GM10266 (cell line): ENCODE results near the gene NDFIP1.

Experiments used
- DNase-seq: peaks from one replicate; pipeline ENCODE4 v3.0.0; 2012; ENCODE audit errors: extremely low spot score
- CTCF ChIP-seq: IDR thresholded peaks from 2 replicates; pipeline ENCODE4 v1.5.1; 2012; ENCODE audit warnings: mild to moderate bottlenecking, low read depth; ENCODE audit not compliant: control insufficient read depth, insufficient read depth; ENCODE audit errors: missing control alignments

Gene NDFIP1

GRCh38 chr5:142120247-142120935, 11.8 kb downstream of the NDFIP1 start:
- no peak for DNase-seq
- no peak for TF ChIP-seq CTCF

- TF ChIP-seq CTCF, result no peak
- no peak for DNase-seq
These were observed 13.5 kb downstream of the NDFIP1 start for GRCh38 chr5:142122121-142122520.

GRCh38 chr5:142125378-142125777, 16.8 kb downstream of the NDFIP1 start:
- no peak for TF ChIP-seq CTCF
- DNase-seq, result no peak

- TF ChIP-seq CTCF, result no peak
- no peak for DNase-seq
These were observed 17.4 kb downstream of the NDFIP1 start for GRCh38 chr5:142125963-142126362.

- no peak for TF ChIP-seq CTCF
- DNase-seq, result no peak
These were observed 20.2 kb downstream of the NDFIP1 start for GRCh38 chr5:142128675-142129208.

- no peak for TF ChIP-seq CTCF
- no peak for DNase-seq
These were observed 21.0 kb downstream of the NDFIP1 start for GRCh38 chr5:142129446-142130066.

- no peak for DNase-seq
- no peak for TF ChIP-seq CTCF
These were observed 22.8 kb downstream of the NDFIP1 start for GRCh38 chr5:142131394-142131793.
